ENCODE data around the gene XCL2. TPM values are rescaled to one million over a fixed set of nuclear protein-coding genes. Genes with fewer than 3 reads are reported as not detected.

XCL2 gene
- polyA plus RNA-seq, 1 of the 3 experiments (the other 2 are of a cell fraction) = not detected

GRCh38 chr1:168509875-168510791 lies 33.7 kb downstream of the XCL2 start (continued):
- TF ChIP-seq, protein P1, sequence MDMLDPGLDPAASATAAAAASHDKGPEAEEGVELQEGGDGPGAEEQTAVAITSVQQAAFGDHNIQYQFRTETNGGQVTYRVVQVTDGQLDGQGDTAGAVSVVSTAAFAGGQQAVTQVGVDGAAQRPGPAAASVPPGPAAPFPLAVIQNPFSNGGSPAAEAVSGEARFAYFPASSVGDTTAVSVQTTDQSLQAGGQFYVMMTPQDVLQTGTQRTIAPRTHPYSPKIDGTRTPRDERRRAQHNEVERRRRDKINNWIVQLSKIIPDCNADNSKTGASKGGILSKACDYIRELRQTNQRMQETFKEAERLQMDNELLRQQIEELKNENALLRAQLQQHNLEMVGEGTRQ (IDR thresholded peaks at IDR 0.05; ENCODE audit: borderline replicate concordance, low read depth, low read length) = no peak
- no peak for TF ChIP-seq NFIC (IDR thresholded peaks at IDR 0.05; ENCODE audit: borderline replicate concordance)
- TF ChIP-seq MEF2A (IDR thresholded peaks at IDR 0.05; ENCODE audit: borderline replicate concordance, low read depth) = no peak
- no peak for TF ChIP-seq SMC3 (IDR thresholded peaks at IDR 0.05; ENCODE audit: low read depth, low read length)
- no peak for TF ChIP-seq RAD21 (IDR thresholded peaks at IDR 0.05; ENCODE audit: low read length)
- no peak for TF ChIP-seq FOSL2 (IDR thresholded peaks at IDR 0.05; ENCODE audit: borderline replicate concordance, low read depth)
- no peak for TF ChIP-seq ELF1 (IDR thresholded peaks at IDR 0.05)
- no peak for TF ChIP-seq RXRA (IDR thresholded peaks at IDR 0.05; ENCODE audit: borderline replicate concordance, low read depth)
- TF ChIP-seq JUND (IDR thresholded peaks at IDR 0.05) = no peak
- TF ChIP-seq FOXJ3 (CRISPR knock-in tag; IDR thresholded peaks at IDR 0.05) = no peak

- DNase-seq = no peak
- H3K4me3 ChIP-seq (ENCODE audit: low read depth in 2 of 2, low read length in 1 of 2) = no peak overlapping the region
- CTCF ChIA-PET = interaction anchor here (1.0 kb wide), 1 partner anchor 56 kb away, joined by 3 read pairs; no protein-coding TSS in a partner anchor
- no peak overlapping the region for H2AFZ ChIP-seq (ENCODE audit: low read depth)
- H3K9me3 ChIP-seq = no peaks in the 10 kb centered on the region
- no peak overlapping the region for H3K9ac ChIP-seq
- H3K4me1 ChIP-seq (ENCODE audit: control insufficient read depth in 1 of 2, insufficient read depth in 2 of 2, low read depth in 1 of 2, low read length in 1 of 2) = peaks cover 6 to 12% of the 10 kb centered on the region in 2 experiments; a peak in 3 of 4 replicates
- H3K36me3 ChIP-seq (replicated peaks in 1 of 2; ENCODE audit: control insufficient read depth in 1 of 2, insufficient read depth in 2 of 2, low read length in 1 of 2) = no peaks in the 10 kb centered on the region
- H3F3A ChIP-seq (replicated peaks; ENCODE audit: insufficient read depth) = peaks cover 13% of the 10 kb centered on the region
- no peaks in the 10 kb centered on the region for H3K27me3 ChIP-seq (ENCODE audit: insufficient read depth)
- POLR2A ChIA-PET = interaction anchor here (0.6 kb wide), 1 partner anchor 28 kb away, joined by 3 read pairs; no protein-coding TSS in a partner anchor
- H4K20me1 ChIP-seq (ENCODE audit: insufficient read depth) = no peaks in the 10 kb centered on the region
- no peaks in the 10 kb centered on the region for H3K9me2 ChIP-seq
- no peak overlapping the region for H3K4me2 ChIP-seq
- peak overlapping the region in 1 of 2 experiments; percentile 53; a peak in 2 of 4 replicates for H3K27ac ChIP-seq (ENCODE audit: low read depth in 2 of 2, low read length in 1 of 2)
- no peak for TF ChIP-seq TCF12 (IDR thresholded peaks at IDR 0.05)
- TF ChIP-seq RAD21 (IDR thresholded peaks at IDR 0.05; ENCODE audit: low read length) = no peak
- no peak for TF ChIP-seq FOSL2 (IDR thresholded peaks at IDR 0.05; ENCODE audit: borderline replicate concordance, low read depth)
- TF ChIP-seq SIN3A (IDR thresholded peaks at IDR 0.05; ENCODE audit: borderline replicate concordance, low read depth, low read length) = no peak
- TF ChIP-seq YY1 (IDR thresholded peaks at IDR 0.05; ENCODE audit: low read depth) = no peak
- no peak for TF ChIP-seq SMC3 (IDR thresholded peaks at IDR 0.05; ENCODE audit: low read depth, low read length)
- no peak for TF ChIP-seq RXRA (IDR thresholded peaks at IDR 0.05; ENCODE audit: borderline replicate concordance, low read depth)
- no peak for TF ChIP-seq RFX5 (IDR thresholded peaks at IDR 0.05; ENCODE audit: low read length)
- no peak for TF ChIP-seq POLR2AphosphoS5 (IDR thresholded peaks at IDR 0.05; ENCODE audit: low read depth, low read length)
- no peak for TF ChIP-seq FOXM1 (IDR thresholded peaks at IDR 0.05; ENCODE audit: low read depth)
- TF ChIP-seq, protein P2, sequence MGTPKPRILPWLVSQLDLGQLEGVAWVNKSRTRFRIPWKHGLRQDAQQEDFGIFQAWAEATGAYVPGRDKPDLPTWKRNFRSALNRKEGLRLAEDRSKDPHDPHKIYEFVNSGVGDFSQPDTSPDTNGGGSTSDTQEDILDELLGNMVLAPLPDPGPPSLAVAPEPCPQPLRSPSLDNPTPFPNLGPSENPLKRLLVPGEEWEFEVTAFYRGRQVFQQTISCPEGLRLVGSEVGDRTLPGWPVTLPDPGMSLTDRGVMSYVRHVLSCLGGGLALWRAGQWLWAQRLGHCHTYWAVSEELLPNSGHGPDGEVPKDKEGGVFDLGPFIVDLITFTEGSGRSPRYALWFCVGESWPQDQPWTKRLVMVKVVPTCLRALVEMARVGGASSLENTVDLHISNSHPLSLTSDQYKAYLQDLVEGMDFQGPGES (IDR thresholded peaks at IDR 0.05; ENCODE audit: low read depth, low read length) = no peak
- TF ChIP-seq CHD2 (IDR thresholded peaks at IDR 0.05; ENCODE audit: low read length, partially characterized antibody) = no peak
- TF ChIP-seq GABPA (IDR thresholded peaks at IDR 0.05; ENCODE audit: low read depth) = no peak
- TF ChIP-seq USF1 (IDR thresholded peaks at IDR 0.05; ENCODE audit: borderline replicate concordance, low read depth) = no peak
- no peak for TF ChIP-seq NRF1 (IDR thresholded peaks at IDR 0.05; ENCODE audit: low read depth, low read length)
- TF ChIP-seq, protein P1 (IDR thresholded peaks at IDR 0.05; ENCODE audit: borderline replicate concordance, low read depth, low read length) = no peak
- no peak for TF ChIP-seq RCOR1 (IDR thresholded peaks at IDR 0.05; ENCODE audit: low read length)
- TF ChIP-seq TEAD4 (IDR thresholded peaks at IDR 0.05; ENCODE audit: borderline replicate concordance, insufficient read depth) = no peak
- no peak for TF ChIP-seq NFIC (IDR thresholded peaks at IDR 0.05; ENCODE audit: borderline replicate concordance)
- H3K79me2 ChIP-seq (ENCODE audit: insufficient read depth) = no peaks in the 10 kb centered on the region
- WGBS (ENCODE audit: low lambda C conversion rate) = 95% methylated on average over 1 of the region's 1 CpG
These were observed 34.6 kb downstream of the XCL2 start for GRCh38 chr1:168509210-168509609.
